ENCODE data around the gene NUDT3.
A peak's percentile ranks its signal among the peaks of the same experiment; 100 is the strongest.

DNA sequence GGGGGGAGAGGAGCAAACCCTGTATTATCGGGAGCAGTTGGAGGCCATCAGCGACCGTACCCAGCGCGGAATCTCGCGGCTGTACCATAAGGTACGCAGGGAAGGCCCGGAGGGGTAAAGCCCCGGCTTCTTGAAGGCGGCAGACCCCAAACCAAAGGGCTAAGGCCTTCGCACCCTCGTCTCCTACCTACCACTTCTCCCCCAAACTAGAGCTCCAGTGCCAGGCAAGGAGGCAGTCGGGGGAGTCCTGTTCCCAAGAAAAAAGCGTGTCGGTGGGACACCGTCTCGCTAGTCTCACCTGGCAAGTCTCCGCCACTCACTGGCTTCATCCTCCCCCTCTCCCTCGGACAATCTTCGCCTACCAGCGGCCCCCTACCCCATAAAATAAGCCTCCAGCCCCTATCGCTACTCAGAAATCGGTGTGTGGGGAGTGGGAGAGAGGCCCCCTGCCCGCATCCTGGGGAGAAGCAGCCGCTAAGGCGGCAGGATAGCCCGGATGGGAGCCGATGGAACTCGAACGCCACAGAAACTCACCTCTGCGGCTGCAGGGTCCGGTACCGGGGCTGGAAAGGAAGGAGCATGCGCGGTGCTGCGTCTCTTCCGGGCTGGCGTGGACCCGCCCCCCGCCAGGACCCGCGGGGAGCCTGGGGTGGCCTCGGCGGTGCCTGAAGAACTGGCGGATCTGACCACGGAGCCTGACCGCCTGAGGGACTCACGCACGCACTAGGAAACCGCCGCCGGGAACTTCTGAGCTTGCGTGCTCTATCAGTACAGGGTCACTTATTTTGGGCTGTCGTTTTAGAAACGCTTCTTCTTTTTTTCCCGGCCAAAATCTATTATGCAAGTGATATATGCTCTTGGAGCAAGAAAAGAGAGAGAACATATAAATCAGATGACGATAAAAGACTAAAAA lies 33.3 kb upstream of the NUDT3 start, which contains the start of gene RPS10:
- TF ChIP-seq POLR2A (IDR thresholded peaks at IDR 0.05; ENCODE audit: low read depth, low read length) (peak; percentile 97), POLR2AphosphoS5 (IDR thresholded peaks at IDR 0.05; ENCODE audit: low read depth, low read length) (peak; percentile 97)
